Omental fat pad (tissue), 4 donors: Measurements from ENCODE around the gene PPP2R2D. TPM values are rescaled to one million over a fixed set of nuclear protein-coding genes. Genes with fewer than 3 reads are reported as not detected.

Experiments
- ATAC-seq: fragments of 150-250 bp; one replicate; pipeline ENCODE4 v1.9.1; 2016; ENCODE audit warnings: mild to moderate bottlenecking, moderate library complexity; ENCODE audit not compliant: low FRiP score
- DNase-seq: peaks from one replicate; pipeline ENCODE4 v3.0.0-alpha.2; 2019; ENCODE audit warnings: low spot score
- CTCF ChIP-seq, 3 donors: fragments of 450-650 bp; IDR thresholded peaks; one replicate each; pipeline ENCODE4 v1.5.1; 2016 to 2017; ENCODE audit warnings: antibody characterized with exemption in 3 of 3, mild to moderate bottlenecking in 3 of 3, moderate library complexity in 2 of 3
- total RNA-seq, 4 donors: library from RNA; depleted of rRNA; stranded (reverse); fragments of >200 nt; gene quantifications; one replicate each; pipeline ENCODE4 v1.1.0, GENCODE V29; 2016

Gene PPP2R2D
- total RNA-seq, 4 donors from 2014 or later, result 25.0 to 33.7 (median 28.7) TPM

GRCh38 chr10:131868436-131868835 is 32.4 kb upstream of the PPP2R2D start:
- TF ChIP-seq CTCF (IDR thresholded peaks at IDR 0.05), result no peak
- ATAC-seq (no peak), DNase-seq (no peak)

- DNase-seq, result no peak
- ATAC-seq, result no peak
- no peak for TF ChIP-seq CTCF (IDR thresholded peaks at IDR 0.05)
Measured at GRCh38 chr10:131869344-131869743, 31.5 kb upstream of the PPP2R2D start.

- ATAC-seq (no peak), DNase-seq (no peak)
- TF ChIP-seq CTCF (IDR thresholded peaks at IDR 0.05), result no peak
Measured at GRCh38 chr10:131870411-131870810, 30.4 kb upstream of the PPP2R2D start.

- ATAC-seq (no peak), DNase-seq (no peak)
- TF ChIP-seq CTCF (IDR thresholded peaks at IDR 0.05), result no peak
Measured at GRCh38 chr10:131870831-131871672, 29.8 kb upstream of the PPP2R2D start.

- TF ChIP-seq CTCF (IDR thresholded peaks at IDR 0.05), result no peak
- DNase-seq (no peak), ATAC-seq (no peak)
Measured at GRCh38 chr10:131871673-131872005, 29.2 kb upstream of the PPP2R2D start.

GRCh38 chr10:131872011-131872826 is 28.6 kb upstream of the PPP2R2D start:
- TF ChIP-seq CTCF (IDR thresholded peaks at IDR 0.05), result no peak
- no peak for ATAC-seq
- DNase-seq, result no peak
